ENCODE measurements around the gene ARCN1. TPM values are rescaled to one million over a fixed set of nuclear protein-coding genes. Genes with fewer than 3 reads are reported as not detected.
"Not testable (repeated sequence)": the region's sequence is repeated elsewhere in the genome, so short reads cannot be mapped to it uniquely, and the experiment has no call there.

Gene ARCN1
- total RNA-seq, 1 experiment from 2014 or later: 83.8 TPM

DNA sequence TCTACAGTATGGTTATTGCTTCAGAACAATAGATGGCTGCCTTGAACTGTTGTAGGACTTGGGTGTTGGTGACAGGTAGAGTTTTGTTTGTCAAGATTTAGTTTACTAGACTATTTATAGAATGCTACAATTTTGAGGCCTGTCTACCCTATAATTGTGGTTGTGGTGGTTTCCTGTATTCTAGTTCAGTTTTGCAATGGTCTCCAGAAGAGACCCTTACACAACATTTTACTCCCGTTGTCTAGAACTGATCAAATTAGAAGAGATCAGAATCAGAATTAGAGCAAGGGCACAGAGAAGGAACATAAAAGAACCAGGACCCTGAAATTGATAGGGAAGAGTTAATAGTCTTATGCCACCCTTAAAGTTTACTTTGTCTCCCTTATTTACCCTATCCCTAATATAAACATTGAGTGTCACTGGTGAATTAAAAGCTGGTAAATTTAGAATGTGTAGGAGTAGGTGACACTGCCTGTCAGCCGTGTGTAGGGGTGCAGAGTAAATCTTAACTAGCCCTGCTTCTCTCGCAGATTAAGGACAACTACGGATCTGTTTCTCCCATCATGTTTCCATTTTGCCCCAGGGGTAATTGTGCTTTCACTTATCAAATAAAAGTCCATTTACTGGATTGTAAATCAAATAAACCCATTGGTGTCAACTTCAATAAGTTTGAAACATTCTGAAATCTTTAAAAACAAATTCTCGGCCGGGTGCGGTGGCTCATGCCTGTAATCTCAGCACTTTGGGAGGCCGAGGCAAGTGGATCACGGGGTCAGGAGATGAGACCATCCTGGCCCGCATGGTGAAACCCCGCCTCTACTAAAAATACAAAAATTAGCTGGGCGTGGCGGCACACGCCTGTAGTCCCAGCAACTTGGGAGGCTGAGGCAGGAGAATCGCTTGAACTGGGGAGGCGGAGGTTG lies 24.3 kb downstream of the ARCN1 start:
- intact Hi-C loops (cut with micrococcal nuclease; ENCODE audit: unreplicated experiment): no loop called here
- DNase-seq: no peak
- no TSS peak for BruUV-seq (replicated peaks)
- H3K9me3 Mint-ChIP-seq (ENCODE audit: low read depth, unreplicated experiment): no peaks in the 10 kb centered on the region
- TF ChIP-seq CTCF (IDR thresholded peaks at IDR 0.05; ENCODE audit: unreplicated experiment): no peak
- H3K27me3 Mint-ChIP-seq (ENCODE audit: unreplicated experiment): no peaks in the 10 kb centered on the region
- no peak overlapping the region for H3K4me3 Mint-ChIP-seq (ENCODE audit: low read depth, unreplicated experiment)
- H3K27ac Mint-ChIP-seq (ENCODE audit: unreplicated experiment): no peak overlapping the region
- CTCF ChIA-PET: no interaction called here
- H3K4me1 Mint-ChIP-seq (ENCODE audit: low read depth, unreplicated experiment): no peaks in the 10 kb centered on the region
- H3K36me3 Mint-ChIP-seq (ENCODE audit: insufficient read depth, unreplicated experiment): peaks cover 32% of the 10 kb centered on the region

DNA sequence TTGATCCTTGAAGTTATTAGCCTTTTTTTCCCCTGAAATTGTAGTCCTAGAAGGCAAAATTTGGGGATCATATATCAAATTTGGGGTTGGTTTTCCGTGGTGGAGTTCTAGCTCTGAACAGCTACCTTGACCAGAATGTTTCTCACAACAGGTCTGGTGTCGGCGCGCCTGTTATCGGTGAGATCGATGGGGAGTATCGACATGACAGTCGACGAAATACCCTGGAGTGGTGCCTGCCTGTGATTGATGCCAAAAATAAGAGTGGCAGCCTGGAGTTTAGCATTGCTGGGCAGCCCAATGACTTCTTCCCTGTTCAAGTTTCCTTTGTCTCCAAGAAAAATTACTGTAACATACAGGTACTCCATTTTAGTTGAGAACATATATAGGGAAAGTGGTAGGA lies 25.3 kb downstream of the ARCN1 start:
- TF ChIP-seq CTCF (IDR thresholded peaks at IDR 0.05; ENCODE audit: unreplicated experiment): no peak
- intact Hi-C loops (cut with micrococcal nuclease; ENCODE audit: unreplicated experiment): no loop called here
- Mint-ChIP-seq H3K4me1 (ENCODE audit: low read depth, unreplicated experiment) (no peaks in the 10 kb centered on the region), H3K4me3 (ENCODE audit: low read depth, unreplicated experiment) (no peak overlapping the region), H3K27me3 (ENCODE audit: unreplicated experiment) (no peaks in the 10 kb centered on the region), H3K36me3 (ENCODE audit: insufficient read depth, unreplicated experiment) (peaks cover 28% of the 10 kb centered on the region), H3K9me3 (ENCODE audit: low read depth, unreplicated experiment) (no peaks in the 10 kb centered on the region), H3K27ac (ENCODE audit: unreplicated experiment) (no peak overlapping the region)
- no TSS peak for BruUV-seq (replicated peaks)
- CTCF ChIA-PET: no interaction called here
- DNase-seq: no peak

DNA sequence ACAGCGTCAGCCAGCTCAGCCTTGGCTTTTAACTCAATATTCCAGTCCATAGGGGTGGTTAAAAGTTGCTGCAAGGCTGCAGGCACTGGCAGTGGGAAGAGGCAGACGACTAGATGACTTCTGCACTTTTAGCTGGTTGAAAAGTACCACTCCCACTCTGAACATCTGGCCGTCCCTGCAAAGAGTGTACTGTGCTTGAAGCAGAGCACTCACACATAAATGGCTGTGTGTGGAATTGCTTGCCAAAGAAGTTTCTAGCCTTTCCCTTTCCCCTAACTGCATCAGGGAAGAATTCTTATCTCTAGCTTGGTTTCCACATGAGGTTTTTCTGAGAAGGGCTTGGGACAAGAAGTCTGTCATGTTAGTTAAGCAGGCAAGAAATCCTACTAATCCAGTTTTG lies 30.1 kb downstream of the ARCN1 start:
- H3K36me3 Mint-ChIP-seq (ENCODE audit: insufficient read depth, unreplicated experiment): peaks cover 21% of the 10 kb centered on the region
- peaks cover 12% of the 10 kb centered on the region for H3K4me1 Mint-ChIP-seq (ENCODE audit: low read depth, unreplicated experiment)
- no peaks in the 10 kb centered on the region for H3K9me3 Mint-ChIP-seq (ENCODE audit: low read depth, unreplicated experiment)
- no peaks in the 10 kb centered on the region for H3K27me3 Mint-ChIP-seq (ENCODE audit: unreplicated experiment)
- H3K4me3 Mint-ChIP-seq (ENCODE audit: low read depth, unreplicated experiment): no peak overlapping the region
- TSS peak; percentile 59 for BruUV-seq (replicated peaks)
- no peak for DNase-seq
- no peak for TF ChIP-seq CTCF (IDR thresholded peaks at IDR 0.05; ENCODE audit: unreplicated experiment)
- peak overlapping the region; percentile 15 for H3K27ac Mint-ChIP-seq (ENCODE audit: unreplicated experiment)
- CTCF ChIA-PET: no interaction called here
- intact Hi-C loops (cut with micrococcal nuclease; ENCODE audit: unreplicated experiment): no loop called here

DNA sequence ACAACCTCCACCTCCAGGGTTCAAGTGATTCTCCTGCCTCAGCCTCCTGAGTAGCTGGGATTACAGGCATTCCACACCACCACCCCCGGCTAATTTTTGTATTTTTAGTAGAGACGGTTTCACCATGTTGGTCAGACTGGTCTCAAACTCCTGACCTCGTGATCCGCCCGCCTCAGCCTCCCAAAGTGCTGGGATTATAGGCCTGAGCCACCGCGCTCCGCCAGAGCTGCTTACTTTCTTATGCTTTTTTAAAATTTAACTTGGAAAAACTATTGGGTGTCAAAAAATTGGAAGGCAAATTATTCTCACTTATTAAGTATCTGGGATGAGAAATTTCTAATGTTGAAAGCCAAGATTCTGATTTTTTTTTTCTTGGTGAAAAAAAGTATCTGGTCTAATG lies 31.5 kb downstream of the ARCN1 start:
- H3K9me3 Mint-ChIP-seq (ENCODE audit: low read depth, unreplicated experiment); CTCF ChIA-PET; H3K27ac Mint-ChIP-seq (ENCODE audit: unreplicated experiment); intact Hi-C loops (cut with micrococcal nuclease; ENCODE audit: unreplicated experiment); H3K4me3 Mint-ChIP-seq (ENCODE audit: low read depth, unreplicated experiment); BruUV-seq (replicated peaks); H3K27me3 Mint-ChIP-seq (ENCODE audit: unreplicated experiment); DNase-seq: not testable (repeated sequence)
- Mint-ChIP-seq H3K4me1 (ENCODE audit: low read depth, unreplicated experiment) (peaks cover 16% of the 10 kb centered on the region), H3K36me3 (ENCODE audit: insufficient read depth, unreplicated experiment) (peaks cover 23% of the 10 kb centered on the region)

DNA sequence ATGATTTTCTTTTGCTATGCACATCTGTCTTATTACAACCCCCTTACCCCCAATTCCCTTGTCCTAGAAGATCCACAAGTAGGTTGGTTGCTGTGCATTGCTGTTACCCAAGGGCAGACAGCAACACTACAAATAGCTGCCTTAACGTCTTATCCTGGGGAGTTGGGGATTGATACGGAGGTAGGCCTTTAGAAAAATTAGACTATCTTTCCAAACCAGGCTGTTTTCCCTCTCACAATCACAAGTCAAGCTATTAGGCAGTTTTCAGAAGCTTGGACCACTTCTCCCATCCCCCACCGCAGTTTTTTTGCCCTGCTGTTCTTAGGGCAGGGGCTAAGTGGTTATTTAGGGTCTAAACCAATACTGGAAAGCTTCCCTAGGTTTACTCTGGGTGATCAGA lies 32.4 kb downstream of the ARCN1 start:
- no peak overlapping the region for H3K4me3 Mint-ChIP-seq (ENCODE audit: low read depth, unreplicated experiment)
- no peak for TF ChIP-seq CTCF (IDR thresholded peaks at IDR 0.05; ENCODE audit: unreplicated experiment)
- peaks cover 25% of the 10 kb centered on the region for H3K4me1 Mint-ChIP-seq (ENCODE audit: low read depth, unreplicated experiment)
- CTCF ChIA-PET: no interaction called here
- BruUV-seq (replicated peaks): no TSS peak
- intact Hi-C loops (cut with micrococcal nuclease; ENCODE audit: unreplicated experiment): no loop called here
- H3K27me3 Mint-ChIP-seq (ENCODE audit: unreplicated experiment): peaks cover 14% of the 10 kb centered on the region
- H3K27ac Mint-ChIP-seq (ENCODE audit: unreplicated experiment): no peak overlapping the region
- no peaks in the 10 kb centered on the region for H3K9me3 Mint-ChIP-seq (ENCODE audit: low read depth, unreplicated experiment)
- peaks cover 22% of the 10 kb centered on the region for H3K36me3 Mint-ChIP-seq (ENCODE audit: insufficient read depth, unreplicated experiment)
- DNase-seq: no peak
